Measurements from ENCODE around the gene DCXR. TPM values are rescaled to one million over a fixed set of nuclear protein-coding genes. Genes with fewer than 3 reads are reported as not detected.
A peak's percentile ranks its signal among the peaks of the same experiment; 100 is the strongest.

Gene DCXR
- total and polyA plus RNA-seq, 2 of the 4 experiments (the other 2 are of a cell fraction): 36.6 to 139 TPM

DNA sequence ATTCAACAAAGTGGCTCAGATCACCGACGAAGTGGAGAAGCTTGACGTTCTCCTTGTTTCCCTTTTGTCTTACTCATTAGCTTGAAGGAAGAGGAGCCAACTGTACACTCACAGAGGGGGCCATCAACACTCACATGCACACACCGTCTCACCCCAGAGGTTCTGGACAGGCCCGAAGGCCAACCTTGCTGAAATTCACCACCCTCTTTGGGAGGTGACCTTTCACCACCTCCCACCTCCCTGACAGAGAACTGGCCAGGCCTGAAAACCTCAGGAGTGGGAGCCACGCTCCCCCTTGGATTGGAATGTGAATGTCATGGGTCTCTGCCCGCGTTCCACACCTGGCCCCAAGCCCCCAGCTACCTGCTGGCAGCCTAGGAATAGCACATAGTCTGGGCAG lies 2.0 kb downstream of the DCXR start:
- peak overlapping the region; percentile 5 for H2AK9ac ChIP-seq (replicated peaks; ENCODE audit: low read depth, low read length, poor library complexity)
- H3K56ac ChIP-seq (ENCODE audit: extremely low read depth, insufficient read depth, low read length): no peak overlapping the region
- CTCF ChIA-PET: no interaction called here
- H2AK5ac ChIP-seq (ENCODE audit: low read depth, low read length): no peak overlapping the region
- H2AFZ ChIP-seq (replicated peaks; ENCODE audit: low read length, poor library complexity): peak overlapping the region; percentile 3
- 64% methylated on average over 2 of the region's 8 CpGs; no CpG with 5 or more reads in 1 of the 2 experiments for WGBS, 2 experiments (ENCODE audit: extremely low coverage in 2 of 2, insufficient read length in 1 of 2)
- H3K27ac ChIP-seq (ENCODE audit: insufficient read depth, low read length): no peak overlapping the region
- DNase-seq: no peak
- H3K23ac ChIP-seq (ENCODE audit: low read depth, low read length): no peak overlapping the region
- in situ Hi-C loops (cut with MboI; ENCODE audit: low sequenced_read_pairs): no loop called here
- no peak overlapping the region for H2BK5ac ChIP-seq (ENCODE audit: low read depth, low read length, poor library complexity, severe bottlenecking)
- H4K8ac ChIP-seq (ENCODE audit: low read depth in 2 of 2, low read length in 2 of 2): no peak overlapping the region
- no TSS peak for BruUV-seq (replicated peaks)
- no peak overlapping the region for H3K9ac ChIP-seq (ENCODE audit: low read depth, low read length)
- peaks cover 11% of the 10 kb centered on the region for H3K4me1 ChIP-seq (ENCODE audit: control insufficient read depth, insufficient read depth, low read length)
- no peak overlapping the region for H3K18ac ChIP-seq (ENCODE audit: low read depth, low read length)
- no peak overlapping the region for H3K4ac ChIP-seq (ENCODE audit: low read depth, low read length)
- no peaks in the 10 kb centered on the region for H3K27me3 ChIP-seq (ENCODE audit: control insufficient read depth, insufficient read depth, low read length)
- dilution Hi-C loops (cut with HindIII; ENCODE audit: low sequenced_read_pairs, unreplicated experiment): no loop called here
- H3K9me1 ChIP-seq (ENCODE audit: insufficient read depth, low read length): 0 out of 2 replicates have a peak, but pooled peaks cover 7% of the 10 kb centered on the region
- TF ChIP-seq POLR2A (IDR thresholded peaks at IDR 0.05; ENCODE audit: low read depth, low read length) (no peak), NFE2L2 (IDR thresholded peaks at IDR 0.05; ENCODE audit: low read depth, low read length) (no peak), BHLHE40 (IDR thresholded peaks at IDR 0.05; ENCODE audit: low read depth, low read length) (no peak), CHD1 (IDR thresholded peaks at IDR 0.05; ENCODE audit: low read depth, low read length) (no peak), SMC3 (IDR thresholded peaks at IDR 0.05; ENCODE audit: low read depth, low read length) (no peak), RFX5 (IDR thresholded peaks at IDR 0.05; ENCODE audit: low read depth, low read length) (no peak), MXI1 (IDR thresholded peaks at IDR 0.05; ENCODE audit: borderline replicate concordance, low read depth, low read length) (no peak), CTCF (conservative IDR thresholded peaks at IDR 0.05; ENCODE audit: low read depth, low read length) (no peak), FOS (IDR thresholded peaks at IDR 0.05; ENCODE audit: low read depth, low read length) (no peak), MAFK (IDR thresholded peaks at IDR 0.05; ENCODE audit: low read depth, low read length) (no peak), CEBPB (IDR thresholded peaks at IDR 0.05; ENCODE audit: low read depth, low read length) (no peak), RCOR1 (IDR thresholded peaks at IDR 0.05; ENCODE audit: insufficient replicate concordance, low read length) (no peak), RAD21 (IDR thresholded peaks at IDR 0.05; ENCODE audit: low read length) (no peak), MAZ (IDR thresholded peaks at IDR 0.05; ENCODE audit: borderline replicate concordance, low read depth, low read length) (no peak)
- TF ChIP-seq, protein P1, sequence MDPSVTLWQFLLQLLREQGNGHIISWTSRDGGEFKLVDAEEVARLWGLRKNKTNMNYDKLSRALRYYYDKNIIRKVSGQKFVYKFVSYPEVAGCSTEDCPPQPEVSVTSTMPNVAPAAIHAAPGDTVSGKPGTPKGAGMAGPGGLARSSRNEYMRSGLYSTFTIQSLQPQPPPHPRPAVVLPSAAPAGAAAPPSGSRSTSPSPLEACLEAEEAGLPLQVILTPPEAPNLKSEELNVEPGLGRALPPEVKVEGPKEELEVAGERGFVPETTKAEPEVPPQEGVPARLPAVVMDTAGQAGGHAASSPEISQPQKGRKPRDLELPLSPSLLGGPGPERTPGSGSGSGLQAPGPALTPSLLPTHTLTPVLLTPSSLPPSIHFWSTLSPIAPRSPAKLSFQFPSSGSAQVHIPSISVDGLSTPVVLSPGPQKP (IDR thresholded peaks at IDR 0.05; ENCODE audit: borderline replicate concordance, low read depth, low read length): no peak
- TF ChIP-seq, protein P2, sequence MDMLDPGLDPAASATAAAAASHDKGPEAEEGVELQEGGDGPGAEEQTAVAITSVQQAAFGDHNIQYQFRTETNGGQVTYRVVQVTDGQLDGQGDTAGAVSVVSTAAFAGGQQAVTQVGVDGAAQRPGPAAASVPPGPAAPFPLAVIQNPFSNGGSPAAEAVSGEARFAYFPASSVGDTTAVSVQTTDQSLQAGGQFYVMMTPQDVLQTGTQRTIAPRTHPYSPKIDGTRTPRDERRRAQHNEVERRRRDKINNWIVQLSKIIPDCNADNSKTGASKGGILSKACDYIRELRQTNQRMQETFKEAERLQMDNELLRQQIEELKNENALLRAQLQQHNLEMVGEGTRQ (IDR thresholded peaks at IDR 0.05; ENCODE audit: low read depth, low read length): no peak
- H4K5ac ChIP-seq (ENCODE audit: low read depth, low read length): no peak overlapping the region
- H4K20me1 ChIP-seq (ENCODE audit: insufficient read depth, low read length): peaks cover 5% of the 10 kb centered on the region
- H3K36me3 ChIP-seq (ENCODE audit: control insufficient read depth, insufficient read depth, low read length): no peaks in the 10 kb centered on the region
- H3K4me2 ChIP-seq (ENCODE audit: low read depth, low read length): no peak overlapping the region
- POLR2A ChIA-PET (ENCODE audit: unreplicated experiment): no interaction called here
- no peak overlapping the region for H2BK120ac ChIP-seq (ENCODE audit: low read depth, low read length)
- peaks cover 7 to 12% of the 10 kb centered on the region in 2 experiments for H3K79me1 ChIP-seq (ENCODE audit: low read depth in 1 of 2, low read length in 2 of 2)
- no peaks in the 10 kb centered on the region for H3K9me3 ChIP-seq (ENCODE audit: control insufficient read depth, insufficient read depth, low read length)
- ATAC-seq (ENCODE audit: low read depth): no peak
- H2BK15ac ChIP-seq (ENCODE audit: low read depth, low read length): no peak overlapping the region
- H2BK20ac ChIP-seq (ENCODE audit: low read depth, low read length): no peak overlapping the region
- H4K91ac ChIP-seq (ENCODE audit: insufficient read depth, low read depth, low read length): no peak overlapping the region
- H3K14ac ChIP-seq (replicated peaks; ENCODE audit: low read depth, low read length): no peak overlapping the region
- intact Hi-C loops (cut with micrococcal nuclease): loop anchor here (10.0 kb wide), 1 partner anchor 289 kb away; no protein-coding TSS in a partner anchor
- no peak overlapping the region for H3K4me3 ChIP-seq (ENCODE audit: insufficient read depth, low read depth, low read length)

Measured in IMR-90 (cell line).